DMS79 (cell line): Measurements from ENCODE around the gene FHIT.
"Not testable (repeated sequence)": the region's sequence is repeated elsewhere in the genome, so short reads cannot be mapped to it uniquely, and the experiment has no call there.

Experiments used
- DNase-seq: peaks from one replicate; lab custom pipeline; 2025; lab: John Stamatoyannopoulos, UW

FHIT gene

DNA sequence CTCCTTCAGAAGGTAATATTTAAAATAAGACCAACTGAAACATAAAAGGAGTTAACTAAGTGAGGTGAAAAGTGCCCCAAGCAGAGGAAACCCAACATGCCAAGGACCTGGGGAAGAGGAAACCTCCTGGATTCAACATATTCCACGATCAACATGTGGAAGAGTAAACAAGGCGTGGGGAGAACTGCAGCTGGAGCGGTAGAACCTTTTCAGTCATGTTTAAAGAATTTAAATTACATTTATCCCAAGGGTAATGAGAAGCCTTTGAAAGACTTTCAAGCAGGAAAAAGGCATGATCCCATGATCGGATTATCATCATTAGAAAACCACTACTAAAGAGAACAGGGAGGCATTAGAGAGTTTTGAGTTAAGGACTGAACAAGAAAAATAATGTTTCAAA, 330.7 kb downstream of the FHIT start:
- DNase-seq = no peak

- no peak for DNase-seq
These were observed 332.0 kb downstream of the FHIT start for GRCh38 chr3:60919296-60919695.

DNA sequence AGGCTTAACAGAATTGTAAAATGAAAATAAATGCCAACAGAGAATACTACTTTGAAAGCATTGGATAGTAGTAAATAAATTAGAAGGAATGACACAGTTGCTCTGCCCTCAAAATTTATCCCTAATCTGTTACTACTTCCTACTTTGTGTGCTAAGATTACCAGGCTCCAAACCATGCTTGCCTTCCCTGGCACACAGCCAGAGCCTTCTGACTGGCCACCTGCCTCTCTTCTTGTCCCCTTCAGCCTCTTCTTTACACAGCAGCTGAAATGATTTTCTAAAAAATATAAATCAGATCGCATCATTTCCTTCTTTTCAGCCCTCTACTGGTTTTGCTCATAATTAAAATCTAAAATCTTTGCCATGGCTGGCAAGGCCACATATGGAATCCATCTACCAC, 334.1 kb downstream of the FHIT start:
- no peak for DNase-seq

DNA sequence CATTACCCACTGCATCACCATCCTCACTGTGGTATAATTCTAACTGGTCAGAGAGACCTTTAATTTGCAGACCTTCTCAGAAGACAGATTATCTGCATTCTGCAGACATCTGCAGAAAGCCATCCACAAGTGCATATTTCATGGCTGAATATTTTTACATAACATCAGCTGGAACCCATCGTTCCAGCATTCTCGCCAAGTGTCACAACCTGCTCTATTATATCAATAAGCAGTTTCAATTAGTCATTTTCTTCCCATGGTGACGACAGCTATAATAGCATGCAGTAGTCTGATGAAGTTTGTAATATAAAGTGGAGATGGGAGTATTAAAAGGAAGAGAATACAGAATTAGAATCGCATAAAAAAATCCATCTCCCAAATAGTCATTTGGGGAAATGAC, 334.7 kb downstream of the FHIT start:
- DNase-seq = no peak

GRCh38 chr3:60913474-60913873, 337.8 kb downstream of the FHIT start:
- DNase-seq = no peak

GRCh38 chr3:60912876-60913275, 338.4 kb downstream of the FHIT start:
- no peak for DNase-seq

DNA sequence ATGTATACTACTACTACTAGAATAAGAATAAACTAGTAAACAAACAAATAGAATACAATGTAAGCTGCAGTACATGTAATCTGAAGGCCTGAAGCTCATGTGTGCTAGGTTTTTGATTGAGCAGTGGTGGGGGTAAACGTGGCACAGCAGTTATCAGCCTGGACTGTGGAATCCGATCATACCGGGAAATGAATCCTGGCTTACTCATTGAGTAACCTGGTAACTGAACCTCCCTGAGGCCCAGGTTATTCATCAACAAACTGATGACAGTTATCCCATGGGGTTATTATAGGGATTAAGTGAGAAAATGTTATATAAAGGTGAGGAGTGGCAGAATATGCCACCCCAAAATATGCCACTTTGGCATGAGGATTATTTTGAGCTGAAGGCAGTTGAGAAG, 339.1 kb downstream of the FHIT start:
- no peak for DNase-seq

- no peak for DNase-seq
These were observed 341.7 kb downstream of the FHIT start for GRCh38 chr3:60909526-60909925.

DNA sequence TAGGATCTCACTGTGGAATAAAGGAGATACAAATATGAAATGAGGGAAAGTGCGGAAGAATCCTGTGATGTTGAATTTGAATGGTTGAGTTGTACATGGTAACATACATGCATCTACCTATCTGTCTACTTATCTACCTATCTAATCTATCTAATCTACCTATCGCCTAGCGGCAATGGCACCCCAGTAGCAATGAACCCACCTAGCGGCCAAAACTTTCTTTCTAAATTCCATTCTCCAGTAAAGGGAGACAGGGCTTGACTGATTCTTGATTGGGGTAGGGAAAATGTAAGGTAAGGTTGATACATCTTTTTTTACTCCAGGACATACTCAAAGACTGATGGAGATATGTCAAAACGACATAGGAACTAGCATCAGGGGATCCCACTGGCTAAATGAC, 345.0 kb downstream of the FHIT start:
- no peak for DNase-seq

- no peak for DNase-seq
These were observed 352.9 kb downstream of the FHIT start for GRCh38 chr3:60898321-60898720.

GRCh38 chr3:60893946-60894345, 357.3 kb downstream of the FHIT start:
- DNase-seq = no peak

DNA sequence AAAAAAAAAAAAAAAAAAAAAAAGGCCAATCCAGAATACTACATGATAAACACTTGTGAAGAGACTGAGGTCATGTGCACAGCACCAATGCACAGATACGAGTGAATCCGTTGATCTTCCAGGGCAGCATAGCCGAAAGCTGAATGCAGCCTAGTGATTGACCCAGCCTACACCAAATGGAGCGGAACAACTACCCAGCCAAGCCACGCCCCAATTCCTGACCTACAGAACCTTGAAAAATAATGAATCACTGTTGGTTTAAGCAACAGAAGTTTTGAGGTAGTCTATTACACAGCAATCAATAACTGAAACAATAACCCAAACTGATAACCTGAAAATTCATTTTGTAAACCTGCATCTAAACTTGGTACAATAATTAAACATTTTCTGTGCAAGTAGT, 361.0 kb downstream of the FHIT start:
- no peak for DNase-seq

- DNase-seq = not testable (repeated sequence)
These were observed 362.3 kb downstream of the FHIT start for GRCh38 chr3:60888952-60889351.

DNA sequence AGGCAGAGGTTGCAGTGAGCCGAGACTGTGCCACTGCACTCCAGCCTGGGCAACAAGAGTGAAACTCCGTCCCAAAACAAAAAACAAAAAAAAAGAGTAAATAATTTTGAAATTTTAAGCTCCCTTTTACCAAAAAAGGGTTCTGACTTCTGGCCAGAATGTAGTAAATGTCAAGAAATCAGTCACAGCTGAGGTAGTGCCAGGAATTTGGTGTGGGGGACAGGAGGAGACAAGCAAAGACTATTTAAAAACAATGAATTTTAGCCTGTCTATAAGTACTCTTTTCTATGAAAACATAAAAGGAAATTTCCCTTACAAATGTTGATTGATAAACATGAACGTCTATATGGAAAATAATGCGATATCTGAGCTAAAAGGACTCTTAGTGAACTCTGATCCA, 363.7 kb downstream of the FHIT start:
- DNase-seq = no peak

- no peak for DNase-seq
These were observed 364.7 kb downstream of the FHIT start for GRCh38 chr3:60886518-60886917.

GRCh38 chr3:60884005-60884404, 367.2 kb downstream of the FHIT start:
- no peak for DNase-seq

- DNase-seq = no peak
These were observed 374.1 kb downstream of the FHIT start for GRCh38 chr3:60877188-60877587.

GRCh38 chr3:60870396-60870795, 380.9 kb downstream of the FHIT start:
- no peak for DNase-seq

- DNase-seq = no peak
These were observed 384.1 kb downstream of the FHIT start for GRCh38 chr3:60867200-60867599.

- no peak for DNase-seq
These were observed 394.8 kb downstream of the FHIT start for GRCh38 chr3:60856257-60857046.

DNA sequence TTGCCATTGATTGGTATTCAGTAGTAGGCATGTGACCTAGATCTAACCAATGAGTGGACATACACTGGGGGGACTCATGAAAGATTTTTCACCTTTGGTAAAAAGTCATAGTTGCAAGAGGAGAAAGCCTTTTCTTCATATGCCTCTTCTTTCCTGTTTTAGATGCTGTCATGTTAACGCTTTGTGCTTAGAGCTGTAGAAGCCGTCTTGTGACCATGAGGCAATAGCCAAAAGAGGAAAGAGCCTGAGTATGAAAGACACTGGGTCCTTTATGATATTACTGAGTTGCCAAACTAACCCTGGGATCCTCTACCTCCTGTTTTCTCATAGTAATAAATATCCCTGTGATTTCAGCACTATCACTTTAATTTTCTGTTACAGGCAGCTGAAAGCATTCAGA, 396.0 kb downstream of the FHIT start:
- DNase-seq = no peak

GRCh38 chr3:60854791-60855190, 396.5 kb downstream of the FHIT start:
- no peak for DNase-seq

DNA sequence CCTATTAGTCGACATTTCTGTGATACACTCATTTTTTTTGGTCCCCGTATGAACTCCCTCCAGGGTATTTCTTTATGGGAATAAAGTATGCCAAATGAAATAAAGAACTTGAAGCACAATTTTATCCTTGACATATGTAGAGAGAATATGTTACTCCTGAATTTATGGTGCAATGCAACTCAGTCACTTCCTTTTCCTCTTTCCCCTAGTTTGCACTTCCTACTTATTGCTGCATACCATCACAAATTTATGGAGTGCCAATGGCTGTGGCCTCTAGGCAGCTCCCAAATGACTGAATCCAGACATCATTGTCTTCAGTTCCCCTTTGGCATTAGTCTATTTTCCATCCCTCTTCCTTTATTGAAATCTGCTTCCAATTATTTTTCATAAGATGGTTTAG, 403.5 kb downstream of the FHIT start:
- DNase-seq = no peak

GRCh38 chr3:60844256-60844655, 407.0 kb downstream of the FHIT start:
- DNase-seq = no peak
